NCI-H2107 treated with DMSO at 0.1 percent for 48 hours (cell line): ENCODE data around the gene ANGPTL5.
"Not testable (repeated sequence)": the region's sequence is repeated elsewhere in the genome, so short reads cannot be mapped to it uniquely, and the experiment has no call there.

Experiments
- DNase-seq: peaks from one replicate; lab custom pipeline; 2025; ENCODE audit not compliant: unreplicated experiment; lab: John Stamatoyannopoulos, UW

Gene ANGPTL5

DNA sequence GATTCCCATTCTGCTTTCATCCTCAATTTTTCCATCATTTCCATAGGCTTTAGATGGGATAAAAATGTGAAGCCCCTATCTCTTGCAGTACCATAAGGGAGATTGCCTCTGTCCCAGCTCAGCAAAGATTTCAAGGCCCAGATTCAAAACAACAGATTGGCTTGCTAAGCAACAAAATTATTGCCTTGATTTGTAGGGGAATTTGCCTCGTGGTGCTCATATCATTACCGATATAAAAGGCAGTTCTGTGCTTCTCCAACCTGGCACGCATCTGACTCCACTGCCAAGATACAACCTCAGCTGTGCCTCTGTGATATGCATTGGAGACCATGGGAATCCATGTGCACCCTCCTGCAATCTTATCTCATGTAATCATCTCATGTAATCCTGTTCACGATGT lies 26.6 kb downstream of the ANGPTL5 start:
- DNase-seq: no peak

DNA sequence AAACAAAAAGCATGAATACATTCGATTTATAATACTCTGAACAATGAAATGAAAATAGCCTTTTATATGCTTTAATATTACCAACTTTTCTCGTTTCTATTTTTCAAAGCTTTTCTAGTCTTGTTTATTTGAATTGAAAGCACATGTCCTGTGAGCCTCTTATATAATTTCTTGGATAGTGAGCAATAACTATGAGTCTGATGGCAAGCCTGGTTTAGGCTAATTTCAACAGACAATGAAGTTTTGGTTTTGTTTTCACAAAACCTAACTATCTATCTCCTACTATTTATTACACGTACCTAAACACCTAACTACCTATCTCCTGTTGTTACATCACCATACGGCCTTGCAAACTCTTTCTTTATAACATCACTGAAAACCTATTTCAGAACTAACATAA lies 30.7 kb downstream of the ANGPTL5 start:
- DNase-seq: no peak

GRCh38 chr11:101881586-101881985 lies 34.7 kb downstream of the ANGPTL5 start:
- DNase-seq: no peak

DNA sequence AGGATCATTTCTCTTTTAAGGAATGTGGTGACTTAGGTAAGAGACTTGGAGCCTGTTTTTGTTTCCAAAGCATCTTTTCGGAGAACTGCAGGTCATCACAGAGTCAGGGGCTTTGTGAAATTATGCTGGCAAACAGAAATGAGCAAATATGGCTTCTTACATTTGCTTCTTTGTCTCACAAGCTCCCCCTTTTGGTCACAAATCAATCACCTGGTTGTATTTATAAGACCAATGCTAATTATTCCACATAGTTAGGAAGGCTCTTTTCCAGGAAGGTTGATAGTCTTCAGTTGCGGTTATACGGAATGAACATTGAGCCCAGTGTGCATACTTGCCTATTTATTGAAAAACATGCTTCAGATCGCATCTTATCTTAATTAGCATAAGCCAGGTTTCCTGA lies 36.1 kb downstream of the ANGPTL5 start:
- no peak for DNase-seq

GRCh38 chr11:101872171-101872882 lies 44.0 kb downstream of the ANGPTL5 start:
- DNase-seq: no peak

DNA sequence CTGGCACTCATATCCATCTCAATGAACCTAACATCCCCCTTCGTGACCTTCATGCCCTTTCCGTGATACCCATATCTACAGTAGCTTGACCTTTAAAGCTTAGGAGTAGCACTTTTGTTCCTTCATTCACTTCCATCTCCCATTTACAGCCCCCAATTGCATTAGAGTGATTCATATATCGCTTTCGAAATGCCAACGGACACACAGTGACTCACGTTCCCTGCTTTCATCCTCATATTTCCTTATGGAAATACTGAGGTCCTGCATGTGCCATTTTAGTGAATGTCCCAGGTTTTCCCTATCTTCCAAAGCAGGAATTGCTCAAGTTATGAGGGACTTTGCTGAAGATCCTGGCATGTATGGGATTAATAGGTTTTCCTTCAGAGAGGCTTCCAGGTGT lies 45.8 kb downstream of the ANGPTL5 start:
- DNase-seq: no peak

DNA sequence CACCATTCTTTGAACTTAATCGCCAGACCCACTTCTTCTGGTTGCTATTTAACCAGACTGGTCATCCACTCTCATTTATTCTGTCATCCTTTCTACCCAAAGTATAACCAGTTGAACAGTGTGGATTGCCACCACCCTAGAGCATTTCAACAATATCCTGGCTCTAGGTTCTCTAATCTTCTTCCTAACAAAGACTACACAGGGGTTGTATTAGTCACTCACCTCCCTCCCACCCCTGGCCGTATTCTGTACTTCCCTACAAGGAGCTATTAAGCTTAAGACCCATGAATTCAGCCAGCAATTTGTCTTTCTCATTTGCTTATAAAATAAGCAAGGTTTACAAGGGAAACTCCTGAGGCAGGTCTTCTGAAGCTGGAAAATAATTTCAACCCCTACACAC lies 48.4 kb downstream of the ANGPTL5 start:
- no peak for DNase-seq

DNA sequence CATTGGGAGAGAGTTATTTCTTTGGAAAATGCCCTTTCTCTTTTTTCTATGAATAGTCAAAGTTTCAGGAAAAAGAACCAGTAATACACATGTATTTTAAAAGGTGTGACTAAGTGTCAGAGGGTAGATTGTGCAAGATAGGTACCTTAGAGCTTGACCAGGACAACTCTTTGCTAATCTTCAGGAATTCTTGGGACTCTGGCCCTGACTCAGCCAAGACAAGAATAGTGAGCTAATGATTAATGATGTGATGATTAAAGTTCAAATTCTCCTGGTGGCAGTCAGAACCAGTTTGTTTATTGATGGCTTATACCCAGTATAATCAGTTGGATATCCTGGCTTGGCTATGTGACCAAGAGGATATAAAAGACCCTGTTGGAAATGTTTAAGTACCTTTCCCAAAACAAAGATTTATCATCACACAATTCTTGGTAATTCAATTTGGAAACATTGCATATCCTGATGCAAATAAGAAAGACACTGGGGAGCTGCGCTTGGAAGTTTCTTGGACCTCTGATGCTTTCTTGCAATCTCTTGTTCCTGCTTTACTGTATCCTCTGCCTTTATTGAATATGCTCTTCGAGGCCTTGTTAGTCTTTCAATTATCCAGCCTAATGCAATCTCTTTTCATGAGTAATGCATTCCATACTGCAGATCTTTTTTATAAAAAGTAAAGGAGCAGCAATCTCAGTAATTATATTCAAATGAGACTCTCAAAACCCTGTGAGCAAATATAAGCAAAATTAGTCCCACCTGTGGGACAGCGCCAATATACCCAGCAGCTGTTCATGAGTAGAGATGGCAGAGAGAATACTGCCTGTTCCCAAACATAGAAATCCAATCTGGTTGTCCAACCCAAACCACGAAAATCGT lies 49.5 kb downstream of the ANGPTL5 start:
- DNase-seq: no peak

DNA sequence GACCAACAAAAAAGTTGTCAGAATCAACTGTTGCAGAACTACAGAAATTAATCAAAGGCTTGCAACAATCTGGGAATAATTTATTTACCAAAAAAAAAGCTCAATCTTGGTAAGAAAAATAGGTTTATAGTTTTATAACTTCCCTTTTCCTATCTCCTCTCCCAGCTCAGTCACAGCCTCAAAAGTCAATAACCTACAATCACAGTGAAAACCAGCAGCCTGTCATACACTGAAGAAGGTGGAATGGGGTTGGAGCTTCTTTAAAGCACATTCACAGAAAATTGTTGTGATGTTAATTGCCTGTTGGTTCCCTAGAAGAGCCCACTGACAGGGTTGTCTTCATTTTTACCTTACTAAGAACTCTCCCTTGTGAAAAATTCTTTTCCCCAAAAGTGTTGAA lies 52.2 kb downstream of the ANGPTL5 start:
- no peak for DNase-seq

DNA sequence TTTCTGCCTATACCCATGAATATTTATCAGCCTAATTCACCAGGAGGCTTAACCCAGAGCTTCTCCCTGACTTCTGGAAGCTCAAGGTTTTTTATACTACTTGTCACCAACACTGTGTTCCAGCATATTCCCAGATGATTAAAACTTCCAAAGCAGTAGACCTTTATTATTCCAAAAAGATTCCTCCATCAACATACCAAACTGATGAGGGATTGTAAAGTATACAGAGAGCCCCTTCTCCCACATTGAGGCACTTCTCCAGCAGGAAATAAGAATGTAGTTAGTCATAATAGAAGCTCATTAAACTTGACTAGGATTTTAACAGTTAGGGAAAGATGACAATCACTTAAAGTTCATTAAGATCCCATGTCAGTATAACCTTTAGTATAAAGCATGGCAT lies 53.0 kb downstream of the ANGPTL5 start:
- DNase-seq: no peak

DNA sequence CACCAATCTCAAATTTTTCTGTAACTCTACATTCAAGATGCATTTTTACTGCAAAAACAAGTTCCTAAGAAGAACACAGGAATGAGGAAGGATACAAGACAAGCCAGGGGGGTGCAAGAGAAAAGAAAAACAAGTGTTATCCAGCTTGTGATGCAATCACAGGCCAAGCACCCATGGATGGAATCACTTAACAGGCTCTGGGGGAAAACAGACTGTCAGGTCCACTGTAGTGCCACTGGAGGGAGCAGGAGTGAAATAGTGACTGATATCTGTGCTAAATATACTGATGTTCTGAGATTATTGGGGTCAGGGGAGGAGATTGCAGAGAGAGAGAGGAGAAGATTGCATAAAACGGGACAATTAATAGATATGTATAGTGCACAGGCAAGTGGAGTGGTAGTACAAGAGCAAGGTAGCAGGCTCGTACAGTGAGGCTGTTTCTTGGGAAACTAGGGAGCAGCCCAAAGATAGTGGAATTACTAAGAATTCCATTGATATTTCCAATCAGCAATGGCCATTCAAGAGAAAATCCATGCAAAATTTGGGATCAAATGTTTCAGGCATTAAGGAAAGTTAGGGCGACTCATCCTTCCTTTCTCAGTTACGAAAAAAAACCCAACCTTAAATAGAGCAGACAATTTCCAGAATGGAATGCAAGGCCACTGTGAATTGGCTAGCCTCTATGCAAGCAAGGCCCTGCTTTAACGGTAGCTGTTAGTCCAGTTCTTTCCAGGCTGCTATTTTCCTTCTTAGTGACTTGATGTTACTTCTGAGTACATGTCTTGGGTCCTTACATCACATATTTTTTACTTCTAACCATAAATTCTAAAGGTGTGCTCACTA lies 53.7 kb downstream of the ANGPTL5 start:
- no peak for DNase-seq

- DNase-seq: peak; percentile 1
Measured at GRCh38 chr11:101860696-101861427, 55.5 kb downstream of the ANGPTL5 start.

- not testable (repeated sequence) for DNase-seq
Measured at GRCh38 chr11:101852260-101852659, 64.1 kb downstream of the ANGPTL5 start.

DNA sequence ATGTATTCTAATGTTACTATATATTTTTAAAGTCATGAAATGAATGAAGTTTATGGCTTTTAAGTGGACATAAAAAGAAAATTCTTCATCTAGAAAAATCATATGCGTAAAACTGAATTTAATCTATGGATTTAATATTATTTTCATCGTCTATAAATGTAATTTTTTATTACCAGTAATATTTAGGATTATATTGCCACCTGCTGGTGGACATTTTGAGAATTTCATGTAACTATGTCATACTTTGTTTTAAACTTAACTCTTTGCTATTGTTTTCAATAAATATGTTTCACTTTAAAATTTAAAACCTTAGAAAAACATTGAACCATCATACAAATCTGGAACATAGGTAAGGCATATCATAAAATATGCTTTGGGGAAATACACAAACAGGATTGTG lies 68.1 kb downstream of the ANGPTL5 start:
- DNase-seq: no peak

GRCh38 chr11:101844608-101845007 lies 71.7 kb downstream of the ANGPTL5 start:
- DNase-seq: no peak

DNA sequence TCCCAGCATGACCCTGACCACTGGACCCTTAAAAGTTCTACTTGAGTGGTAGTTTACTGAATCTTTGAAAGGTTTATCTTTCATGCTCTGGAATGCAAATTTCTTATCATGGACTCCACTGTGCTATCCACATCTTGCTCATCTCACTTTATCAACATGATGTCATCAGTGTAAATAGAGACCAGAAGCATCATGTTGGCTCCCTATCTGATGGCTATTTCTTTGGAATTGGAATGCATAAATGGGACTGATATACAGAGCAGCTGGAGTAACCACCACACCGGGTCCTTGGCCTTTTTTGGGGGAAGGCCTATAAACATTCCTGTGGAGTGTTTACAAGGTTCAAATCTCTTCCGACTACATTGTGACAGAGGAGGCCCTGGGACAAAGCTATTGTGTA lies 75.6 kb downstream of the ANGPTL5 start:
- DNase-seq: no peak
